Activated naive CD4-positive, alpha-beta T cell treated with anti-CD3 and anti-CD28 coated beads for 36 hours (primary cell): ENCODE data around the gene SPTLC3. TPM values are rescaled to one million over a fixed set of nuclear protein-coding genes. Genes with fewer than 3 reads are reported as not detected.

ENCODE experiments used
- CTCF ChIA-PET: fragments of 350-600 bp; sonication (Branson Sonifier 250); formaldehyde crosslinking; loops from one replicate; lab custom pipeline; 2021; ENCODE audit warnings: antibody characterized with exemption; lab: Charles Lee
- DNase-seq: peaks from one replicate; pipeline ENCODE4 v3.0.0-alpha.2; 2020
- H3K27ac Mint-ChIP-seq: one replicate; pipeline ENCODE4 v1.8.0; 2021; ENCODE audit warnings: mild to moderate bottlenecking, mixed read lengths
- H3K27me3 Mint-ChIP-seq: one replicate; pipeline ENCODE4 v1.8.0; 2021; ENCODE audit warnings: low read depth, mixed read lengths
- H3K36me3 Mint-ChIP-seq: one replicate; pipeline ENCODE4 v1.8.0; 2021; ENCODE audit warnings: low read depth, mixed read lengths
- H3K4me1 Mint-ChIP-seq: one replicate; pipeline ENCODE4 v1.8.0; 2021; ENCODE audit warnings: low read depth, mixed read lengths
- H3K4me3 Mint-ChIP-seq: one replicate; pipeline ENCODE4 v1.8.0; 2021; ENCODE audit warnings: mild to moderate bottlenecking, moderate library complexity, mixed read lengths
- H3K9me3 Mint-ChIP-seq: one replicate; pipeline ENCODE4 v1.8.0; 2021; ENCODE audit warnings: mixed read lengths
- intact Hi-C: fragments of 100-400 bp; cut with micrococcal nuclease; formaldehyde crosslinking; loops from one replicate; pipeline ENCODE4 v1.15.1; 2023
- total RNA-seq, 2 experiments: library from RNA; stranded (reverse); gene quantifications; one replicate each; pipeline ENCODE4 v1.2.3, GENCODE V29; 2021

SPTLC3 gene
- total RNA-seq, 2 experiments from 2014 or later, result 0.15 to 0.64 TPM

- no peaks in the 10 kb centered on the region for H3K9me3 Mint-ChIP-seq
- H3K4me1 Mint-ChIP-seq, result no peaks in the 10 kb centered on the region
- no peak overlapping the region for H3K27ac Mint-ChIP-seq
- H3K4me3 Mint-ChIP-seq, result no peak overlapping the region
- intact Hi-C loops, result no loop called here
- H3K36me3 Mint-ChIP-seq, result no peaks in the 10 kb centered on the region
- no peak for DNase-seq
- CTCF ChIA-PET, result interaction anchor here (1.0 to 1.3 kb wide), 4 partner anchors 7 to 219 kb away, joined by 3 to 6 read pairs (median 3); no protein-coding TSS in a partner anchor
- H3K27me3 Mint-ChIP-seq, result no peaks in the 10 kb centered on the region
These were observed 102.6 kb downstream of the SPTLC3 start for GRCh38 chr20:13111249-13111911.

GRCh38 chr20:13113731-13114130 is 105.0 kb downstream of the SPTLC3 start:
- Mint-ChIP-seq H3K9me3 (no peaks in the 10 kb centered on the region), H3K27ac (no peak overlapping the region), H3K27me3 (no peaks in the 10 kb centered on the region), H3K4me3 (no peak overlapping the region), H3K4me1 (no peaks in the 10 kb centered on the region), H3K36me3 (no peaks in the 10 kb centered on the region)
- no peak for DNase-seq
- CTCF ChIA-PET, result interaction anchor here (0.5 to 1.1 kb wide), 2 partner anchors 186 to 189 kb away, joined by 3 read pairs; no protein-coding TSS in a partner anchor
- intact Hi-C loops, result no loop called here

GRCh38 chr20:13117200-13117599 is 108.4 kb downstream of the SPTLC3 start:
- no peaks in the 10 kb centered on the region for H3K27me3 Mint-ChIP-seq
- H3K4me1 Mint-ChIP-seq, result no peaks in the 10 kb centered on the region
- H3K9me3 Mint-ChIP-seq, result no peaks in the 10 kb centered on the region
- no peak for DNase-seq
- H3K4me3 Mint-ChIP-seq, result no peak overlapping the region
- H3K36me3 Mint-ChIP-seq, result no peaks in the 10 kb centered on the region
- CTCF ChIA-PET, result interaction anchor here (1.1 to 6.3 kb wide), 3 partner anchors 131 to 429 kb away, joined by 3 to 45 read pairs (median 31); no protein-coding TSS in a partner anchor
- no peak overlapping the region for H3K27ac Mint-ChIP-seq
- intact Hi-C loops, result loop anchor here (5.0 kb wide), 2 partner anchors 655 to 670 kb away; partner anchors contain the start of gene NDUFAF5

- Mint-ChIP-seq H3K9me3 (no peaks in the 10 kb centered on the region), H3K4me1 (no peaks in the 10 kb centered on the region), H3K4me3 (no peak overlapping the region), H3K36me3 (no peaks in the 10 kb centered on the region), H3K27me3 (no peaks in the 10 kb centered on the region), H3K27ac (no peak overlapping the region)
- intact Hi-C loops, result loop anchor here (1.0 to 5.0 kb wide), 6 partner anchors 144 to 937 kb away; partner anchors contain the start of gene NDUFAF5
- CTCF ChIA-PET, result interaction anchor here (0.6 to 6.3 kb wide), 17 partner anchors 8 to 832 kb away, joined by 3 to 45 read pairs (median 3); no protein-coding TSS in a partner anchor
- no peak for DNase-seq
These were observed 109.9 kb downstream of the SPTLC3 start for GRCh38 chr20:13118676-13119075.

GRCh38 chr20:13119583-13119982 is 110.8 kb downstream of the SPTLC3 start:
- Mint-ChIP-seq H3K27me3 (no peaks in the 10 kb centered on the region), H3K4me3 (no peak overlapping the region), H3K36me3 (no peaks in the 10 kb centered on the region), H3K27ac (no peak overlapping the region), H3K4me1 (no peaks in the 10 kb centered on the region), H3K9me3 (no peaks in the 10 kb centered on the region)
- DNase-seq, result peak; percentile 43
- CTCF ChIA-PET, result interaction anchor here (0.7 to 6.3 kb wide), 12 partner anchors 10 to 428 kb away, joined by 3 to 45 read pairs (median 4); no protein-coding TSS in a partner anchor
- intact Hi-C loops, result loop anchor here (1.0 to 5.0 kb wide), 6 partner anchors 143 to 936 kb away; partner anchors contain the start of gene NDUFAF5

GRCh38 chr20:13120471-13120870 is 111.7 kb downstream of the SPTLC3 start:
- Mint-ChIP-seq H3K9me3 (no peaks in the 10 kb centered on the region), H3K27ac (no peak overlapping the region)
- intact Hi-C loops, result no loop called here

GRCh38 chr20:13121840-13122515 is 113.2 kb downstream of the SPTLC3 start:
- Mint-ChIP-seq H3K4me1 (no peaks in the 10 kb centered on the region), H3K4me3 (no peak overlapping the region), H3K9me3 (no peaks in the 10 kb centered on the region), H3K36me3 (no peaks in the 10 kb centered on the region), H3K27me3 (no peaks in the 10 kb centered on the region), H3K27ac (no peak overlapping the region)
- CTCF ChIA-PET, result interaction anchor here (0.6 to 6.3 kb wide), 7 partner anchors 15 to 424 kb away, joined by 3 to 45 read pairs (median 6); no protein-coding TSS in a partner anchor
- no peak for DNase-seq
- intact Hi-C loops, result no loop called here

More at GRCh38 chr20:13120471-13120870, 111.7 kb downstream of the SPTLC3 start:
- no peaks in the 10 kb centered on the region for H3K27me3 Mint-ChIP-seq
- no peak for DNase-seq
- no peak overlapping the region for H3K4me3 Mint-ChIP-seq
- H3K36me3 Mint-ChIP-seq, result no peaks in the 10 kb centered on the region
- H3K4me1 Mint-ChIP-seq, result no peaks in the 10 kb centered on the region
- CTCF ChIA-PET, result interaction anchor here (0.6 to 6.3 kb wide), 7 partner anchors 10 to 425 kb away, joined by 3 to 45 read pairs (median 4); no protein-coding TSS in a partner anchor

GRCh38 chr20:13125486-13125885 is 116.7 kb downstream of the SPTLC3 start:
- Mint-ChIP-seq H3K36me3 (no peaks in the 10 kb centered on the region), H3K4me1 (no peaks in the 10 kb centered on the region), H3K4me3 (no peak overlapping the region), H3K9me3 (peaks cover 4% of the 10 kb centered on the region), H3K27ac (no peak overlapping the region), H3K27me3 (no peaks in the 10 kb centered on the region)
- no peak for DNase-seq
- CTCF ChIA-PET, result interaction anchor here (1.1 to 1.4 kb wide), 2 partner anchors 21 to 137 kb away, joined by 3 read pairs; no protein-coding TSS in a partner anchor
- intact Hi-C loops, result no loop called here

- H3K9me3 Mint-ChIP-seq, result peaks cover 4% of the 10 kb centered on the region
- no peak overlapping the region for H3K27ac Mint-ChIP-seq
- intact Hi-C loops, result no loop called here
- no peak overlapping the region for H3K4me3 Mint-ChIP-seq
- no peak for DNase-seq
- H3K4me1 Mint-ChIP-seq, result no peaks in the 10 kb centered on the region
- CTCF ChIA-PET, result no interaction called here
- no peaks in the 10 kb centered on the region for H3K36me3 Mint-ChIP-seq
- H3K27me3 Mint-ChIP-seq, result no peaks in the 10 kb centered on the region
These were observed 119.4 kb downstream of the SPTLC3 start for GRCh38 chr20:13128173-13128572.

- CTCF ChIA-PET, result interaction anchor here (0.6 to 1.7 kb wide), 3 partner anchors 10 to 132 kb away, joined by 3 to 6 read pairs (median 5); no protein-coding TSS in a partner anchor
- Mint-ChIP-seq H3K36me3 (no peaks in the 10 kb centered on the region), H3K9me3 (peaks cover 4% of the 10 kb centered on the region), H3K4me3 (no peak overlapping the region), H3K27ac (no peak overlapping the region), H3K4me1 (no peaks in the 10 kb centered on the region), H3K27me3 (no peaks in the 10 kb centered on the region)
- intact Hi-C loops, result no loop called here
- no peak for DNase-seq
These were observed 121.4 kb downstream of the SPTLC3 start for GRCh38 chr20:13130061-13130706.

- CTCF ChIA-PET, result no interaction called here
- intact Hi-C loops, result no loop called here
- no peak for DNase-seq
- Mint-ChIP-seq H3K4me3 (no peak overlapping the region), H3K9me3 (peaks cover 4% of the 10 kb centered on the region), H3K4me1 (no peaks in the 10 kb centered on the region), H3K27ac (no peak overlapping the region), H3K36me3 (no peaks in the 10 kb centered on the region), H3K27me3 (no peaks in the 10 kb centered on the region)
These were observed 121.9 kb downstream of the SPTLC3 start for GRCh38 chr20:13130707-13131103.

GRCh38 chr20:13131688-13132087 is 122.9 kb downstream of the SPTLC3 start:
- H3K36me3 Mint-ChIP-seq, result no peaks in the 10 kb centered on the region
- no peaks in the 10 kb centered on the region for H3K27me3 Mint-ChIP-seq
- H3K27ac Mint-ChIP-seq, result no peak overlapping the region
- intact Hi-C loops, result no loop called here
- CTCF ChIA-PET, result no interaction called here
- no peak overlapping the region for H3K4me3 Mint-ChIP-seq
- H3K9me3 Mint-ChIP-seq, result peaks cover 4% of the 10 kb centered on the region
- H3K4me1 Mint-ChIP-seq, result no peaks in the 10 kb centered on the region
- no peak for DNase-seq
